GM13977 (cell line): ENCODE measurements around the gene ITPRIPL1.
"Not testable (repeated sequence)": the region's sequence is repeated elsewhere in the genome, so short reads cannot be mapped to it uniquely, and the experiment has no call there.

Source experiments
- DNase-seq: peaks from one replicate; pipeline ENCODE4 v3.0.0; 2012; ENCODE audit warnings: low spot score
- in situ Hi-C: fragments of 300-500 bp; cut with MboI; formaldehyde crosslinking; loops from one replicate; pipeline ENCODE4 v1.12.0; 2022; ENCODE audit warnings: low sequenced_read_pairs, low pct_unique_long_range_greater_than_20kb, mixed read lengths, inconsistent platforms; ENCODE audit not compliant: unreplicated experiment
- TF ChIP-seq, protein P1 (sequence below): IDR thresholded peaks from 2 replicates; pipeline ENCODE4 v1.5.1; 2012; ENCODE audit warnings: mild to moderate bottlenecking, control low read depth; ENCODE audit not compliant: insufficient read depth; ENCODE audit errors: extremely low read depth, missing control alignments

ITPRIPL1 gene, protein sequence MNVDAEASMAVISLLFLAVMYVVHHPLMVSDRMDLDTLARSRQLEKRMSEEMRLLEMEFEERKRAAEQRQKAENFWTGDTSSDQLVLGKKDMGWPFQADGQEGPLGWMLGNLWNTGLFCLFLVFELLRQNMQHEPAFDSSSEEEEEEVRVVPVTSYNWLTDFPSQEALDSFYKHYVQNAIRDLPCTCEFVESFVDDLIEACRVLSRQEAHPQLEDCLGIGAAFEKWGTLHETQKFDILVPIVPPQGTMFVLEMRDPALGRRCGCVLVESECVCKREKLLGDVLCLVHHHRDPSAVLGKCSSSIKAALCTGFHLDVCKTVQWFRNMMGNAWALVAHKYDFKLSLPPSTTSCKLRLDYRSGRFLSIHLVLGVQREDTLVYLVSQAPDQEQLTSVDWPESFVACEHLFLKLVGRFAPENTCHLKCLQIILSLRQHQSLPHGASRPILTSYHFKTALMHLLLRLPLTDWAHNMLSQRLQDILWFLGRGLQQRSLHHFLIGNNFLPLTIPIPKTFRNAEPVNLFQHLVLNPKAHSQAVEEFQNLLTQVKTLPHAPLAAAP

DNA sequence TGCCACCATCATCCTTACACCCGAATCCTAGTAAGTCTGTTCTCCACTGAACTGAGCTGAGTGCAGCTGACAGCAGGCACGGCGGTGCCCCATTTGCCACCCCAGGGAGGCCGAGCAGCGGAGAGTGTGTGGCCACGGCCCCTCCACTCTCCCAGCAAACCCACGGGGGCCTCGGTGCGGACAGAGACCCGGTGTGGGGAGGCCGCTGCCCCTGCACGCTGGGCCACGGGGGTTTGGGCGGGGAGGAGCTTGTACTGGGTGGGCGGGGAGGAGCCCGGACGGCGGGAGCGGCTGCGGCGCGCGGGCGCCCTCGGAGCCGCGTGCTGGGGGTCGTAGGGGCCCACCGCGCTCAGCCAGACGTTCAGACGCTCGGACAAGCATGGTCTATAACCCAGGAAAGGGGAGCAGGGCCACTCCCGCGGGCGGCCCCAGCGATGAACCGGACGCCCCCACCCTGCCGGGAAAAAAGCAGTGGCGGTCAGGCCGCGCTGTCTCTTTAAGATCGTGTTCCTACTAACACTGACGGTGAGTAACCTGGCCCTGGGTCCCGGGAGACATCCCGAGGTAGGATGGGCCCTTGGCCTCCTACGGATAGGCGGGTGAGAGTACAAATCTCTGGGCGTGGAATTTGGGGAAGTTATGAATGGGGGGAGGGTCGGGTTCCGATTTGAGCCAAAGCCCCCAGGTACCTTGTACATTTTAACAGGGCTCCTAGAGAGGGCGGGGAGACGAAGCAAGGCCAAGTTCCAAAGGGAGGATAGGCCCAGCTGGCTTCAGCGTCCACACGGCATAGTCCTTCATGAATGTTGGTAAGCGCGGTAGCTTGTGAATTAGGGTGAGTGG, at the start of gene ITPRIPL1:
ITPRIPL1 (plus strand) TSS at position 277 of the 843 bp plus-strand sequence; CDS start at position 800, 523 bp downstream.
- TF ChIP-seq, protein P1, sequence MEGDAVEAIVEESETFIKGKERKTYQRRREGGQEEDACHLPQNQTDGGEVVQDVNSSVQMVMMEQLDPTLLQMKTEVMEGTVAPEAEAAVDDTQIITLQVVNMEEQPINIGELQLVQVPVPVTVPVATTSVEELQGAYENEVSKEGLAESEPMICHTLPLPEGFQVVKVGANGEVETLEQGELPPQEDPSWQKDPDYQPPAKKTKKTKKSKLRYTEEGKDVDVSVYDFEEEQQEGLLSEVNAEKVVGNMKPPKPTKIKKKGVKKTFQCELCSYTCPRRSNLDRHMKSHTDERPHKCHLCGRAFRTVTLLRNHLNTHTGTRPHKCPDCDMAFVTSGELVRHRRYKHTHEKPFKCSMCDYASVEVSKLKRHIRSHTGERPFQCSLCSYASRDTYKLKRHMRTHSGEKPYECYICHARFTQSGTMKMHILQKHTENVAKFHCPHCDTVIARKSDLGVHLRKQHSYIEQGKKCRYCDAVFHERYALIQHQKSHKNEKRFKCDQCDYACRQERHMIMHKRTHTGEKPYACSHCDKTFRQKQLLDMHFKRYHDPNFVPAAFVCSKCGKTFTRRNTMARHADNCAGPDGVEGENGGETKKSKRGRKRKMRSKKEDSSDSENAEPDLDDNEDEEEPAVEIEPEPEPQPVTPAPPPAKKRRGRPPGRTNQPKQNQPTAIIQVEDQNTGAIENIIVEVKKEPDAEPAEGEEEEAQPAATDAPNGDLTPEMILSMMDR: no peak
- in situ Hi-C loops: no loop called here
- DNase-seq: peak; percentile 58

DNA sequence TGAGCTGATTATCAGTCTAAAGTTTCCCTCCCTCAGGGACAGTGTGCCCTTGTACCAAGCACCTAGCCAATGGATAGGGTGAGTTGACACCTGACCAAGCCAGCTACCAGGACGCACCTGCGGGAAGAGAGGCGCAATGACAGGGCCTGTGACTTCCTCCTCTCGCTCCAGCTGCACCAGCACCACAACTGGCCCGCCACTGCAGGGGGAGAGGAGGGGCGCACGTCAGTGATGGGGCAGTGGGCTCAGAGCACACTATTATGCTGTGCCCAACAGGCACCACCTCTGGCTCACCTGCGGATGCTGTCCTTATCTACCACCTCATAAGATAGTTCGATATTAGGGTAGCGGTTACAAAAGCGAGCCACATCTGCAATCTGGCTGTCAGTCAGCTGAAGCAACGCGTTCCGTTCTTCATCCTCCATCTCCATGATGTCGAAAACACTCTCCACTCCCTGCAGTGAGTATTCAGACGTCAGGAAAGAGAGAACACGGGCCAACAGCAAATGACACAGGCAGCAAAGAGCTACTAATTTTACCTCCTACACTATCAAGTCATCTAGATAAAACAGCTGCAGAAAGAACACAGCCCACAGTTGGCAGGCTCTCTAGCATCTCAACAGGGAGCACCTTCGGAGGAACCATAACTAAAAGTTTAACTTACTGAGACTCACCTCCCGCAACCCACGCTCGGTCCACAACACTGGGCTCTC, 48.2 kb upstream of the ITPRIPL1 start:
- TF ChIP-seq, protein P1: no peak
- in situ Hi-C loops: no loop called here
- no peak for DNase-seq

DNA sequence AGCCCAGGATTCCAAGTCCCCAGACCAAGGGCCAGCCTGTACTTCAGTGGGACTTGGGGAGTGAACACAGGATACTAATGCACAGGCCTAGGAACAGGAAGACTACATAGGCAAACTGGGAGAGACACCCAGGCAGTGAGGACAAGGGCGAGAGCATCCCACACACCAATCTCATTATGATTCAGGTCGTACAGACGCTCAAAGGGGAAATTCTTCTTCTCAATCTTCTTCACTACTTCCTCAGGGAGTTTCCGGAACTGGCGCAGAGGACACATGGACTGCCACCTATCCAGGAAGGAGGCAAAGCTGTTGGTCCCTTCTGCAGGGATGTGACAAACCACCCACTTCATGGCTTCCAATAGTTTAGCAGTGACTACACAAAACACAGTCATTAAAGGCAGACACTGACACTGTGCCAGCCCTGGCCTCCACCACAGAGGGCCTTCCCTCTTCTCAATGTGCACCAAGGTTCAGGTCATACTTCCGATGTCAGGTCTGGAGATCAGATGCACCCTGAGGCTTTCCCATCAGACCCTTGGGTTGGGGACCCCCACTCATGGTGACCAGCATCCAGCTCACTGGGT, 37.8 kb upstream of the ITPRIPL1 start:
- TF ChIP-seq, protein P1: no peak
- in situ Hi-C loops: no loop called here
- DNase-seq: no peak

DNA sequence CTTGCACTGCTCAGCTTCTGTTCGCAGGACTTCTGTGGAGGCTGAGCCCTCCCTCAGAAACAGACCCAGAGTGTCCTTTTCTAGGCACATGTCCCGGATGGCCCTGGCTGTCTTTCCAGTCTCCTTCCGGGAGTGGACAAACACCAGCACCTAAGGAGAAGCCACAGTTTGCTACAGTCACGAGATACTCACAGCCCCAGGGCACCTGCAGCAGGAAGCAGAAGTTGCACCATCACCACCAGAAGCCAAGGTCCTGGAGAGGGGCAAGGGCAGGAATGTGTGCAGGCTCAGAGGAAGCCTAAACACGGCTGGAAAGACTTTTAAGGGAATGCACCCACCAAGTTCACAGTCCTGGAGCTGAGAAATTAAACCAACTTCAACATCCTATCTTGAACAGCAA, 33.4 kb upstream of the ITPRIPL1 start:
- TF ChIP-seq, protein P1: no peak
- DNase-seq: no peak
- in situ Hi-C loops: no loop called here

DNA sequence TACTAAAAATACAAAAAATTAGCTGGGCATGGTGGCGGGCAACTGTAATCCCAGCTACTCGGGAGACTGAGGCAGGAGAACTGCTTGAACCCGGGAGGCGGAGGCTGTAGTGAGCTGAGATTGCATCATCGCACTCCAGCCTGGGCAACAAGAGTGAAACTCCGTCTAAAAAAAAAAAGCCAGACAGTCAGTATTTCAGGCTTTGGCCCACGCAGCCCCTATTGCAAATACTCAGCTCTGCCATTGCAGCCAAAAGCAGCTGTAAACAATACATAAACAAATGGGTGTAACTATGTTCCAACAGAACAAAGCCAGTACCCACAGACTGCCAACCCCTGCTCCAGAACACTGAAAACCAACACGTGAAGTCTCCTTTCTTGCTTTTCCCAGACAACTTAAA, 30.8 kb upstream of the ITPRIPL1 start:
- in situ Hi-C loops, DNase-seq: not testable (repeated sequence)

DNA sequence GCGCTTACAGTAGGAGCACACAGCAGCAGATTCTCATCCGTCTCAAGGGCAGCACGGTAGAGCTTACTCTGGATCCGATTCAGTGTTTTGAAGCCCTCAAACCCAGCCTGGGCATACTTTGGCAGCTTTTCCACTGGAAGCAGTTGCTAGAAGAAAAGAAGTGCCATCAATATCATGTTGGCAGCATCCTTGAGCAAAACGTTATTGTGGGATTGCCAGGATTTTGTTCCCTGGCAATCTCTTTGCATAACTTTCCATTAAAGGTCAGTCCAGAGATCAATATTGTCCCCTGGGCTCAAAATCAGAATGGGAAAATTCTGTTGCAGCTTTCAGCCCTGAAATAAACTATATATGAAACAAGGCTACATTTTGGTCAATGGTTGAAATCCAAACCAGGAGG, 28.2 kb upstream of the ITPRIPL1 start:
- no peak for DNase-seq
- in situ Hi-C loops: no loop called here
- TF ChIP-seq, protein P1: no peak
